ENCODE measurements around the gene ASXL1. TPM values are rescaled to one million over a fixed set of nuclear protein-coding genes. Genes with fewer than 3 reads are reported as not detected.

Gene ASXL1
- total RNA-seq, 4 donors from 2014 or later: 43.5 to 79.8 (median 58.4) TPM

- no peak for TF ChIP-seq POLR2A (IDR thresholded peaks at IDR 0.05)
- TF ChIP-seq POLR2AphosphoS5 (IDR thresholded peaks at IDR 0.05): no peak
- TF ChIP-seq EP300 (IDR thresholded peaks at IDR 0.05): no peak
- no peak for TF ChIP-seq CTCF (IDR thresholded peaks at IDR 0.05)
- ATAC-seq: no peak
These were observed 14.7 kb upstream of the ASXL1 start for GRCh38 chr20:32343439-32343838.

GRCh38 chr20:32344835-32345506 is 13.2 kb upstream of the ASXL1 start:
- WGBS, 2 donors (ENCODE audit: low coverage in 1 of 2): 15 to 29% methylated on average over 5 to 6 of the region's 7 CpGs
- no peak for ATAC-seq

More at GRCh38 chr20:32343439-32343838, 14.7 kb upstream of the ASXL1 start:
- Histone ChIP-seq H3K27me3 (no peaks in the 10 kb centered on the region), H3K4me3 (no peak overlapping the region), H3K4me1 (peaks cover 0 to 10% (median 0%) of the 10 kb centered on the region in 3 donors), H3K9me3 (no peaks in the 10 kb centered on the region), H3K36me3 (no peaks in the 10 kb centered on the region), H3K27ac (no peak overlapping the region)
- 66 to 83% methylated on average over 2 to 3 of the region's 3 CpGs for WGBS, 2 donors (ENCODE audit: low coverage in 1 of 2)

GRCh38 chr20:32348207-32348606 is 9.9 kb upstream of the ASXL1 start:
- no peaks in the 10 kb centered on the region for H3K9me3 ChIP-seq
- no peak for TF ChIP-seq CTCF (IDR thresholded peaks at IDR 0.05)
- TF ChIP-seq POLR2A (IDR thresholded peaks at IDR 0.05): no peak
- peaks cover 0 to 10% (median 0%) of the 10 kb centered on the region in 3 donors for H3K4me1 ChIP-seq
- no peak overlapping the region for H3K4me3 ChIP-seq
- no peak overlapping the region for H3K27ac ChIP-seq
- WGBS, 2 donors (ENCODE audit: low coverage in 1 of 2): 88% methylated on average over 3 of the region's 3 CpGs
- no peak for ATAC-seq
- H3K27me3 ChIP-seq: no peaks in the 10 kb centered on the region
- no peaks in the 10 kb centered on the region for H3K36me3 ChIP-seq

More at GRCh38 chr20:32344835-32345506, 13.2 kb upstream of the ASXL1 start:
- peaks cover 0 to 10% (median 0%) of the 10 kb centered on the region in 3 donors for H3K4me1 ChIP-seq
- TF ChIP-seq POLR2A (IDR thresholded peaks at IDR 0.05) (no peak), EP300 (IDR thresholded peaks at IDR 0.05) (no peak), POLR2AphosphoS5 (IDR thresholded peaks at IDR 0.05) (no peak), CTCF (IDR thresholded peaks at IDR 0.05) (no peak)
- H3K9me3 ChIP-seq: no peaks in the 10 kb centered on the region
- H3K27ac ChIP-seq: no peak overlapping the region
- H3K4me3 ChIP-seq: no peak overlapping the region
- H3K27me3 ChIP-seq: no peaks in the 10 kb centered on the region
- H3K36me3 ChIP-seq: no peaks in the 10 kb centered on the region

- ATAC-seq: no peak
- Histone ChIP-seq H3K27ac (no peak overlapping the region), H3K36me3 (no peaks in the 10 kb centered on the region), H3K4me1 (peaks cover 0 to 2% (median 0%) of the 10 kb centered on the region in 3 donors), H3K9me3 (no peaks in the 10 kb centered on the region), H3K4me3 (no peak overlapping the region), H3K27me3 (no peaks in the 10 kb centered on the region)
- 85 to 86% methylated on average over 1 to 3 of the region's 3 CpGs for WGBS, 2 donors (ENCODE audit: low coverage in 1 of 2)
- no peak for TF ChIP-seq EP300 (IDR thresholded peaks at IDR 0.05)
- no peak for TF ChIP-seq POLR2AphosphoS5 (IDR thresholded peaks at IDR 0.05)
- no peak for TF ChIP-seq POLR2A (IDR thresholded peaks at IDR 0.05)
- no peak for TF ChIP-seq CTCF (IDR thresholded peaks at IDR 0.05)
These were observed 7.7 kb upstream of the ASXL1 start for GRCh38 chr20:32350421-32350820.

- no peaks in the 10 kb centered on the region for H3K9me3 ChIP-seq
- TF ChIP-seq POLR2AphosphoS5 (IDR thresholded peaks at IDR 0.05): no peak
- no peak for TF ChIP-seq POLR2A (IDR thresholded peaks at IDR 0.05)
- no peak for TF ChIP-seq CTCF (IDR thresholded peaks at IDR 0.05)
- TF ChIP-seq EP300 (IDR thresholded peaks at IDR 0.05): no peak
- ATAC-seq: no peak
- peaks cover 0 to 14% (median 12%) of the 10 kb centered on the region in 3 donors for H3K4me1 ChIP-seq
- 86% methylated on average over 3 of the region's 3 CpGs; no CpG with 5 or more reads in 1 of the 2 donors for WGBS, 2 donors (ENCODE audit: low coverage in 1 of 2)
- H3K27ac ChIP-seq: no peak overlapping the region
- H3K36me3 ChIP-seq: no peaks in the 10 kb centered on the region
- no peaks in the 10 kb centered on the region for H3K27me3 ChIP-seq
- H3K4me3 ChIP-seq: no peak overlapping the region
These were observed 5.9 kb upstream of the ASXL1 start for GRCh38 chr20:32352121-32352720.

Data from gastroesophageal sphincter (tissue), 4 donors.